HepG2 (cell line): ENCODE results near the gene TKTL1. TPM values are rescaled to one million over a fixed set of nuclear protein-coding genes. Genes with fewer than 3 reads are reported as not detected.
A peak's percentile ranks its signal among the peaks of the same experiment; 100 is the strongest.

ENCODE experiments used
- ARID2 ChIP-seq: sonication (generic); formaldehyde crosslinking; IDR thresholded peaks from 2 replicates; pipeline ENCODE4 v1.8.1; 2022; ENCODE audit warnings: mild to moderate bottlenecking, missing genetic modification reagents, borderline replicate concordance
- FOXA3 ChIP-seq: IDR thresholded peaks from 2 replicates; pipeline ENCODE4 v1.6.1; 2016; ENCODE audit warnings: missing genetic modification reagents, missing compliant biosample characterization
- FOXC1 ChIP-seq: sonication (generic); formaldehyde crosslinking; IDR thresholded peaks from 2 replicates; pipeline ENCODE4 v1.8.0; 2022; ENCODE audit warnings: mild to moderate bottlenecking, missing genetic modification reagents, borderline replicate concordance
- GABPA ChIP-seq, 2 experiments: IDR thresholded peaks; 2 replicates each; pipeline ENCODE4 v1.6.1; 2011 to 2016; ENCODE audit warnings: low read depth in 2 of 2, low read length in 1 of 2, missing biosample characterization in 1 of 2, missing genetic modification characterization in 1 of 2
- HES4 ChIP-seq: sonication (generic); formaldehyde crosslinking; IDR thresholded peaks from 2 replicates; pipeline ENCODE4 v1.9.0; 2021; ENCODE audit warnings: mild to moderate bottlenecking, missing genetic modification reagents, borderline replicate concordance
- HNRNPUL1 ChIP-seq: fragments of 200-400 bp; formaldehyde crosslinking; IDR thresholded peaks from 2 replicates; pipeline ENCODE4 v1.6.1; 2017; ENCODE audit warnings: low read depth, mild to moderate bottlenecking, low read length, moderate library complexity
- KDM5B ChIP-seq: sonication (generic); formaldehyde crosslinking; IDR thresholded peaks from 2 replicates; pipeline ENCODE4 v1.4.0; 2020; ENCODE audit warnings: missing genetic modification reagents, mild to moderate bottlenecking, borderline replicate concordance
- MED1 ChIP-seq: sonication (generic); formaldehyde crosslinking; IDR thresholded peaks from 2 replicates; pipeline ENCODE4 v1.4.0; 2020; ENCODE audit warnings: missing genetic modification reagents
- NKX3-1 ChIP-seq: sonication (generic); formaldehyde crosslinking; IDR thresholded peaks from 2 replicates; pipeline ENCODE4 v1.5.0; 2020; ENCODE audit warnings: missing genetic modification reagents
- THYN1 ChIP-seq: sonication (generic); formaldehyde crosslinking; IDR thresholded peaks from 2 replicates; pipeline ENCODE4 v1.8.1; 2023; ENCODE audit warnings: low read depth, mild to moderate bottlenecking, moderate library complexity, missing genetic modification reagents, borderline replicate concordance
- ZNF501 ChIP-seq: sonication (generic); formaldehyde crosslinking; IDR thresholded peaks from 2 replicates; pipeline ENCODE4 v1.5.1; 2020; ENCODE audit warnings: mild to moderate bottlenecking, moderate library complexity, missing genetic modification reagents
- ZNF775 ChIP-seq: sonication (generic); formaldehyde crosslinking; IDR thresholded peaks from 2 replicates; pipeline ENCODE4 v1.4.0; 2020; ENCODE audit warnings: missing genetic modification reagents, mild to moderate bottlenecking, moderate library complexity, borderline replicate concordance
- ZNF780A ChIP-seq: sonication (generic); formaldehyde crosslinking; IDR thresholded peaks from 2 replicates; pipeline ENCODE4 v1.8.0; 2022; ENCODE audit warnings: mild to moderate bottlenecking, missing genetic modification reagents, moderate library complexity
- ZSCAN20 ChIP-seq: sonication (generic); formaldehyde crosslinking; IDR thresholded peaks from 2 replicates; pipeline ENCODE4 v1.4.0; 2020; ENCODE audit warnings: missing genetic modification reagents, mild to moderate bottlenecking, borderline replicate concordance
- polyA plus RNA-seq, 8 experiments: library from polyadenylated mRNA; depleted of rRNA in 3 of 8; stranded (reverse) in 7 of 8; unstranded in 1 of 8; fragments of >200 nt; fragmentation: Illumina TruSeq in 4 of 8; extraction: Trizol in 4 of 8; gene quantifications; 2 replicates each; pipeline versions ENCODE4 v1.2.1 to v1.2.3, GENCODE V29; 2011 to 2016; ENCODE audit warnings: low read depth in 4 of 8, missing spikeins in 1 of 8, mixed read lengths in 1 of 8; ENCODE audit not compliant: insufficient read depth in 1 of 8
- total RNA-seq, 5 experiments: library from RNA; depleted of rRNA; stranded (reverse); fragments of >200 nt; fragmentation: Illumina TruSeq; extraction: Trizol; gene quantifications; 2 replicates each; pipeline ENCODE4 v1.2.3, GENCODE V29; 2016; ENCODE audit warnings: low read depth in 1 of 5
- TF ChIP-seq, protein P1 (sequence below): sonication (generic); formaldehyde crosslinking; IDR thresholded peaks from 2 replicates; pipeline ENCODE4 v1.5.0; 2020; ENCODE audit warnings: mild to moderate bottlenecking, missing genetic modification reagents, moderate library complexity
- TF ChIP-seq, protein P2 (sequence below), 2 experiments: fragments of 450-650 bp in 1 of 2; sonication (generic) in 1 of 2; formaldehyde crosslinking in 1 of 2; IDR thresholded peaks; 2 replicates each; pipeline versions ENCODE4 v1.6.1 to v1.8.0; 2016 to 2022; ENCODE audit warnings: antibody characterized with exemption in 1 of 2, mild to moderate bottlenecking in 1 of 2, missing genetic modification reagents in 1 of 2

TKTL1 gene
- total and polyA plus RNA-seq, 2 of the 13 experiments (the other 11 are each of a cell fraction or from before 2014, with no cell fraction given) = not detected

DNA sequence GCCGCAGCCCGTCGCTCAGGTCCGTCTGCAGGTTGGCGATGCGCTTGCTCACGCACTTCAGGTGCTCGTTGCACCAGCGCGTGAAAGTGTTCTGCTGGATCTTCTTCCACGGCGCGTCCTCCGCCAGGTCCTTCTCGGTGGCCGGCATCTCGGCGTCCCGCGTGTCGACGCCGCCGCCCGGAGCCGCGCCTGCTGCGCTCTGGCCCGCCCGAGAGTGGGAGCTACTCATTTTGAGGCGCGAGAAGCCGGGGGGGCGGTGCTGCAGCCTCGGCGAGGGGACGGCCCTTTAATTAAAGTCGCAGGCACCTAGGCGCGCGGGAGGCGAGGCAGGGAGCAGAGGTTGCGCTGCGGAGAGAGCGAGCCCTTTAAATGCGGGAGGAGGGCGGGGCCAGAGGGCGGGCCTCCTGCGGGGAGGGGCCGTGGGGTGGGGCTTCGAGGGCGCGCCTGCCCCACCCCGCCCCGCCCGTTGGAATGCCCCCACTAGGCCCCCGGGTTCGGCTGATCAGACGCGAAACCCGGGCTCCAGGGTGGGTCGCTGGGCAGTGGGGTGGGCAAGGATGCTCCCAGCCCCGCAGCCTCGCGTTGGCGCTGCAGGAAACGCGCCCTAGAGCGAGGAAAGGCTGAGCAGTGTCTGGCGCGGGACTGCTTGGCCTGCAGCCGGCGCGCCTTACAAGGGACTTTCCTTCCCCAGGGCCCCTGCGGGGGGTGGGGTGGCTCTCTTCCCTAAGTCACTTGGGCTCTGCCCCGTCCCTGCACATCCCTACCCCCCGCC is 75.6 kb downstream of the TKTL1 start (continued):
- TF ChIP-seq FOXA3 (CRISPR knock-in tag) (0 out of 2 replicates have a peak, but pooled peaks have one; percentile 13), ZSCAN20 (CRISPR knock-in tag) (no peak), FOXC1 (CRISPR knock-in tag) (peak; percentile 52; the same call in 1 of the 2 replicates), KDM5B (CRISPR knock-in tag) (peak; percentile 33; the same call in 1 of the 2 replicates), THYN1 (CRISPR knock-in tag) (no peak), ARID2 (CRISPR knock-in tag) (no peak), NKX3-1 (no peak), ZNF775 (no peak), HES4 (0 out of 2 replicates have a peak, but pooled peaks have one; percentile 18), ZNF780A (CRISPR knock-in tag) (0 out of 2 replicates have a peak, but pooled peaks have one; percentile 31), GABPA (IDR thresholded peaks at IDR 0.05; ENCODE audit: low read depth, low read length) (no peak), GABPA (CRISPR knock-in tag; IDR thresholded peaks at IDR 0.05; ENCODE audit: low read depth) (no peak), ZNF501 (CRISPR knock-in tag) (peak; percentile 53; the same call in 1 of the 2 replicates), MED1 (peak; percentile 52; the same call in 1 of the 2 replicates), HNRNPUL1 (no peak)
- TF ChIP-seq, protein P1, sequence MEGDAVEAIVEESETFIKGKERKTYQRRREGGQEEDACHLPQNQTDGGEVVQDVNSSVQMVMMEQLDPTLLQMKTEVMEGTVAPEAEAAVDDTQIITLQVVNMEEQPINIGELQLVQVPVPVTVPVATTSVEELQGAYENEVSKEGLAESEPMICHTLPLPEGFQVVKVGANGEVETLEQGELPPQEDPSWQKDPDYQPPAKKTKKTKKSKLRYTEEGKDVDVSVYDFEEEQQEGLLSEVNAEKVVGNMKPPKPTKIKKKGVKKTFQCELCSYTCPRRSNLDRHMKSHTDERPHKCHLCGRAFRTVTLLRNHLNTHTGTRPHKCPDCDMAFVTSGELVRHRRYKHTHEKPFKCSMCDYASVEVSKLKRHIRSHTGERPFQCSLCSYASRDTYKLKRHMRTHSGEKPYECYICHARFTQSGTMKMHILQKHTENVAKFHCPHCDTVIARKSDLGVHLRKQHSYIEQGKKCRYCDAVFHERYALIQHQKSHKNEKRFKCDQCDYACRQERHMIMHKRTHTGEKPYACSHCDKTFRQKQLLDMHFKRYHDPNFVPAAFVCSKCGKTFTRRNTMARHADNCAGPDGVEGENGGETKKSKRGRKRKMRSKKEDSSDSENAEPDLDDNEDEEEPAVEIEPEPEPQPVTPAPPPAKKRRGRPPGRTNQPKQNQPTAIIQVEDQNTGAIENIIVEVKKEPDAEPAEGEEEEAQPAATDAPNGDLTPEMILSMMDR = peak; percentile 25; the same call in 1 of the 2 replicates
- TF ChIP-seq, protein P2, sequence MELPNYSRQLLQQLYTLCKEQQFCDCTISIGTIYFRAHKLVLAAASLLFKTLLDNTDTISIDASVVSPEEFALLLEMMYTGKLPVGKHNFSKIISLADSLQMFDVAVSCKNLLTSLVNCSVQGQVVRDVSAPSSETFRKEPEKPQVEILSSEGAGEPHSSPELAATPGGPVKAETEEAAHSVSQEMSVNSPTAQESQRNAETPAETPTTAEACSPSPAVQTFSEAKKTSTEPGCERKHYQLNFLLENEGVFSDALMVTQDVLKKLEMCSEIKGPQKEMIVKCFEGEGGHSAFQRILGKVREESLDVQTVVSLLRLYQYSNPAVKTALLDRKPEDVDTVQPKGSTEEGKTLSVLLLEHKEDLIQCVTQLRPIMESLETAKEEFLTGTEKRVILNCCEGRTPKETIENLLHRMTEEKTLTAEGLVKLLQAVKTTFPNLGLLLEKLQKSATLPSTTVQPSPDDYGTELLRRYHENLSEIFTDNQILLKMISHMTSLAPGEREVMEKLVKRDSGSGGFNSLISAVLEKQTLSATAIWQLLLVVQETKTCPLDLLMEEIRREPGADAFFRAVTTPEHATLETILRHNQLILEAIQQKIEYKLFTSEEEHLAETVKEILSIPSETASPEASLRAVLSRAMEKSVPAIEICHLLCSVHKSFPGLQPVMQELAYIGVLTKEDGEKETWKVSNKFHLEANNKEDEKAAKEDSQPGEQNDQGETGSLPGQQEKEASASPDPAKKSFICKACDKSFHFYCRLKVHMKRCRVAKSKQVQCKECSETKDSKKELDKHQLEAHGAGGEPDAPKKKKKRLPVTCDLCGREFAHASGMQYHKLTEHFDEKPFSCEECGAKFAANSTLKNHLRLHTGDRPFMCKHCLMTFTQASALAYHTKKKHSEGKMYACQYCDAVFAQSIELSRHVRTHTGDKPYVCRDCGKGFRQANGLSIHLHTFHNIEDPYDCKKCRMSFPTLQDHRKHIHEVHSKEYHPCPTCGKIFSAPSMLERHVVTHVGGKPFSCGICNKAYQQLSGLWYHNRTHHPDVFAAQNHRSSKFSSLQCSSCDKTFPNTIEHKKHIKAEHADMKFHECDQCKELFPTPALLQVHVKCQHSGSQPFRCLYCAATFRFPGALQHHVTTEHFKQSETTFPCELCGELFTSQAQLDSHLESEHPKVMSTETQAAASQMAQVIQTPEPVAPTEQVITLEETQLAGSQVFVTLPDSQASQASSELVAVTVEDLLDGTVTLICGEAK (IDR thresholded peaks at IDR 0.05) = no peak
- TF ChIP-seq, protein P2 (CRISPR knock-in tag; IDR thresholded peaks at IDR 0.05) = peak; percentile 52
